GM18502 (cell line): Measurements from ENCODE around the gene EP300.
"Not testable (repeated sequence)": the region's sequence is repeated elsewhere in the genome, so short reads cannot be mapped to it uniquely, and the experiment has no call there.

Experiments used
- ATAC-seq: cut with Tn5 transposase; IDR thresholded peaks from one replicate; pipeline ENCODE4 v1.9.1; 2021; ENCODE audit warnings: mild to moderate bottlenecking; ENCODE audit not compliant: unreplicated experiment, poor library complexity

Gene EP300

DNA sequence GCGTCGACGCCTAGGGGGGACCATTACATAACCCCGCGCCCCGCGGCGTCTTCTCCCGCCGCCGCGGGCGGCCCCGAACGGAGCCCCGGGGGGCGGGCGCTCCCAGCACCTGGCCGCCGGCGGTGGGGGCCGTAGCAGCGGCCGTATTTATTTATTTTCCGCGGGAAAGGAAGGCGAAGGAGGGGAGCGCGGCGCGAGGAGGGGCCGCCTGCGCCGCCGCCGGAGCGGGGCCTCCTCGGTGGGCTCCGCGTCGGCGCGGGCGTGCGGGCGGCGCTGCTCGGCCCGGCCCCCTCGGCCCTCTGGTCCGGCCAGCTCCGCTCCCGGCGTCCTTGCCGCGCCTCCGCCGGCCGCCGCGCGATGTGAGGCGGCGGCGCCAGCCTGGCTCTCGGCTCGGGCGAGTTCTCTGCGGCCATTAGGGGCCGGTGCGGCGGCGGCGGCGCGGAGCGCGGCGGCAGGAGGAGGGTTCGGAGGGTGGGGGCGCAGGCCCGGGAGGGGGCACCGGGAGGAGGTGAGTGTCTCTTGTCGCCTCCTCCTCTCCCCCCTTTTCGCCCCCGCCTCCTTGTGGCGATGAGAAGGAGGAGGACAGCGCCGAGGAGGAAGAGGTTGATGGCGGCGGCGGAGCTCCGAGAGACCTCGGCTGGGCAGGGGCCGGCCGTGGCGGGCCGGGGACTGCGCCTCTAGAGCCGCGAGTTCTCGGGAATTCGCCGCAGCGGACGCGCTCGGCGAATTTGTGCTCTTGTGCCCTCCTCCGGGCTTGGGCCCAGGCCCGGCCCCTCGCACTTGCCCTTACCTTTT is at the start of gene EP300:
Gene EP300 (plus strand): TSS at position 570 of the 795 bp plus-strand sequence. CDS start 413 bp downstream, outside the sequence.
- ATAC-seq = peak; percentile 42

DNA sequence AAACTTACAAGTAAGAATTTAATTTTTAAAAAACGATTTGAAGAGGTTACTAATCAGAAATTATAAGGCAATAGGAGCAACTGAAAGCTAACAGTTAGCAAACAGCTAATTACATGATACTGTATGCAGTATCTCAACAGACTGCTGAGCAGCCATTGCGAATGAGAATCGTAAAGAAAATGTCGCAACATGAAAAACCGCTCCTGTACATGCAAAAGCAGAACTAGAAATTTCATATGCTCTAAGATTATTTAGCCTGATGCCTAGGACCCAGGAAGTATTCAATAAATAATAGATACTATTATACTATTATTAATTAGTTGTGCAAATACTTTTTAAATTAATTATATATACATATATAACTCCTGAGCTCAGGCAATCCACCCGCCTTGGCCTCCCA is 48.7 kb upstream of the EP300 start:
- ATAC-seq = no peak

DNA sequence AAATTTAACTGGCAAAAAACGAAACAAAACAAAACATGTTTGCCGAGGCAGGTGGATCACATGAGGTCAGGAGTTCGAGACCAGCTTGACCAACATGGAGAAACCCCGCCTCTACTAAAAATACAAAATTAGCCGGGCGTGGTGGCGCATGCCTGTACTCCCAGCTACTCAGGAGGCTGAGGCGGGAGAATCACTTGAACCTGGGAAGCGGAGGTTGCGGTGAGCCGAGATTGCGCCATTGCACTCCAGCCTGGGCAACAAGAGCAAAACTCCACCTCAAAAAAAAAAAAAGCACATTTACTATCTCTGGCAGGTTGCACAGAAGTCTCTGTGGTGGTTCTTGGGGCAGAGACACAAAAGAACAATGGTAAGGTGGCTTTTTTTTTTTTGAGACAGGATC is 46.8 kb upstream of the EP300 start:
- not testable (repeated sequence) for ATAC-seq

DNA sequence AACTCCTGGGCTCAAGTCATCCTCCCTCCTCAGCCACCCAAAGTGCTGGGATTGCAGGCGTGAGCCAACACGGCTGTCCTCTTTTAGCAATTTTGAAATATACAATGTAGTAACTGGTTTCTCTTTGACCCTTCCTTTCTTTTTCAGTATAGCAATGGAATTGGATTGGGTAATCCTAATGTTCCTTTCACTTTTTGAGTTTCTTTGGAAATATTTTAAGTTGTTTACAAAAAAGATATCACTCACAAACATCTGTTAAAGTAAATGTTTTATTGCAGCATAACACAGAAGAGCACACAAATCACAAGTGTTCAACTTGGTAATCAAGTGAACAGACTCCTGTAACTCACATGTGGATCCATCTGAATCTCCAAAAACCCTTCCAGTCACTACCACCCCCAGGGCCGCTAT is 44.6 kb upstream of the EP300 start:
- ATAC-seq = no peak

DNA sequence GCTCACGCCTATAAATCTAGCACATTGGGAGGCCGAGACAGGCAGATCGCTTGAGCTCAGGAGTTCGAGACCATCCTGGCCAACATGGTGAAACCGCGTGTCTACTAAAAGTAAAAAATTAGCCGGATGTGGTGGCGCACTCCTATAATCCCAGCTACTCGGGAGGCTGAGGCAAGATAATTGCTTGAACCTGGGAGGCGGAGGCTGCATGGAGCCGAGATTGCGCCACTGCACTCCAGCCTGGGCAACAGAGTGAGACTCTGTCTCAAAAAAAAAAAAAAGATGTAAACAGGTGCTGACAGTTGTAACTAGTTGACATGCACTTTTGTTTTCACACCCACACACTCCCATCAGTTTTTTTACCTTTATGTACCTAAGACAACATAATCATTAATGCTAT is 44.0 kb upstream of the EP300 start:
- not testable (repeated sequence) for ATAC-seq

DNA sequence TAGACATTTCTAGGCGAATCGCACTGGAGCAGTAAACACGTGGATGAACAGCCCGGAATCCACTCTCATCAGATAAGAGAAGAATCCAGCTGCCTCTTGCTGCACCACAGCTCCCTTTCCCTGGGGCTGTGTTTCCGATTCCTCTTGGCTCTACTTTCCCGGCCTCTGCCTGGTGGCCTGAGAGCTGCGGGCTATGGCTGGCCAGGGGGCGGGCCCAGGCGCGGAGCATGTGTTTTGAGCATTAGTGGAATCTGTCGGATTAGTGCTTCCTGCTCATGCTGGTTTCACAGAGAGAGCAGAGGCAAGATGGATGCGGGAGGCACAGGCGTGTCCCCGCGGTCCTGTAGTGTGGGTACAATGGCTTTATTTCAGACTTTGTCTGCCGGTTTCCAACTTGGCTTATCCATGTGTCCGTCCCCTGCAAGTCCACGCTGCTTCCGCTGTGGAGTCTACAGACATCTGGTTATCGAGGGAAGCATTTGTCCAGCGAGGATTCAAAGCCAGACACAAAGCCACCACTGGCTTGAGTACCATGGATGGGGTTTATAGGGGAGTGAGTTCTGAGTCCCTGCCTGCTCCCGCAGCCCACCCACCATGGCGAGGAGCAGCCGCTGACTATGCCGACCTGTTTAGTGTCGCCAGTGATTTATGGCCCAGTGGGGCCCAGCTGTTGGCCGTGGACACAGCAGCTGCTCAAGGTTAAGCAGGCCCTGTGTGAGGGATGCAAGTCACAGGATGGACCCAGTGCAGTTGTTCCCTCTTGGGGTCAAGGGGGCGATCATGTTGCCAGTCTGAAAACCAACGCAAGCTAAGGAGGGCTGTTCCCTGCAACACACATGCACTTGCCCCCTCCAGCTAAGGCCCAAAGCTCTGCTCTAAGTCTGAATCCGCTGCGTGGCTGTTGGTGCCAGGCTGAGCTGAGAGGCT is 43.3 kb upstream of the EP300 start:
- no peak for ATAC-seq

DNA sequence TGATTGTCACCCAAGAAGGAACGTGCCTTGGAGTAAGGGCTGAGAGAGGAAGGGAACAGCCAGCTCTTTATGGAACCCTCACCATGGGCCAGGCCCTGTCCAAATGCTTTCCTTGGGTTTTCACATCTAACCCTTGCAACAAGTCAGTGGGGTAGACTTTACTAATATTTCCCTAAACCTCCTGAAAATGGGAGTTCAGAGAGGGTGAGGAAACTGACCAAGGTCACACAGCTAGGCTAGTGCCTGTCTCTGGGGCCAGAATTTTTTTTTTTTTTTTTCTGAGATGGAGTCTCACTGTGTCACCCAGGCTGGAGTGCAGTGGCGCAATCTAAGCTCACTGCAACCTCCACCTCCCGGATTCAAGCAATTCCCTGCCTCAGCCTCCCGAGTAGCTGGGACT is 42.6 kb upstream of the EP300 start:
- not testable (repeated sequence) for ATAC-seq

DNA sequence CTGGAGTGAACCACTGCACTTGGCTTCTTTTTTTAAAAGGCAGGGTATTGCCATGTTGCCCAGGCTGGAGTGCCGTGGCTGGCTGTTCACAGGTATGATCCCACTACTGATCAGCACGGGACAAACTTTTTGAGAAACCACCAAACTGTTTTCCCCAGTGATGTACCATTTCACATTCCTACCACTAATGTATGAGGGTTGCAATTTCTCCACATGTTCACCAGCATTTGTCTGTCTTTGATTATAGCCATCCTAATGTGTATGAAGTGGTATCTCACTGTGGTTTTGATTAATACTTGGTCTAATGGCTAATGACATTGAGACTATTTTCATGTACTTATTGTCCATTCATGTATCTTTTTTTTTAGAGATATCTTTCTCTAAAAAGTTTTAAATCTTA is 41.5 kb upstream of the EP300 start:
- ATAC-seq = no peak

DNA sequence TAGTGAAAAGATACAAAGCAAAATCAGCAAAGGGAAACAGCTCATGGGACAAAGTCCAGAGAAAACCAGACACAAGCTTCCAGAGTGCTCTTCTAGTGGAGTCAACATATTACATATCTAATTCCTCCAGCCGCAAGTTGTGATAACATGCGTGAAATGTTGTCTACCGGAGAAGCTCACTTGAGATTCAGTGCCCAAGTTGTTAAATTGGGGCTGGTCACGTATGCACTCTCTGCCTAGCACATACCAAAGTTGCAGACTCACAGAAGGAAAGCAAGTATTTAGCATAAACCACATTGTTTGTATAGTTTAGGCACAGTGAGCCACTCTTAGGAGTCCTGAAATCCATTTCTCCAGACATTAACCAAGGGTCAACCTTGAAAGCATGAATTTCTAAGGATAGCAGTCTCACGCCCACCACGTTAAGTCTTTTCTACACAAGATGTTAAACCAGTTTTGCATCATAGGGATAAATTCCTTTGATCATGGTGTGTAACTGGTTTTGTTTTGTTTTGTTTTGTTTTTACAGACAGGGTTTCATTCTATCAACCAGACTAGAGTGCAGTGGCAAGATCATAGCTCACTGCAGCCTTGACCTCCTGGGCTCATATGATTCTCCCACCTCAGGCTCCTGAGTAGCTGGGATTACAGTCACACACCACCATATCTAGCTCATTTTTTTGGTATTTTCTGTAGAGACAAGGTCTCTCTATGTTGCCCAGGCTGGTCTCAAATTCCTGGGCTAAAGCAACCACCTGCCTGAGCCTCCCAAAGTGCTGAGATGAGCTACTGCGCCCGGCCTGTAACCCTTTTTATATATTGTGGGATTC is 39.5 kb upstream of the EP300 start:
- ATAC-seq = no peak

DNA sequence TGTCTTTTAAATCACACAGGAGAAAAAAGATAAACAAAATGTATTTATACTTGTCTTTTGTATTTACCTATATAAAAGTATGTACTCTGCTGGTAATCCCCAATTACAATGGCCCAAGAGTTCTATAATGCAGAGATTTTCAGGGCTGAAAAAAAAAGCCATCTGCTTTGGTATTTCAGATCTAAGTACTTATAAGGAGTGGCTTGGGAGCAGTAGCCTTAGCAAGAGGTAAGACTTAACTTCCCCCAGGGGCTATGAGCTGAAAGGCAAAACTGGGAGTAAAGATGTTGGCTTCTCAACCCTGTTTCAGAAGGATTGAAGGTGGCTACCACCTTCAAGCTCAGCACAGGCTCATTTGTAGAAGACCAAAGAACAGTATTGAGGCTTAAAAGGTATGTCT is 35.3 kb upstream of the EP300 start:
- no peak for ATAC-seq

DNA sequence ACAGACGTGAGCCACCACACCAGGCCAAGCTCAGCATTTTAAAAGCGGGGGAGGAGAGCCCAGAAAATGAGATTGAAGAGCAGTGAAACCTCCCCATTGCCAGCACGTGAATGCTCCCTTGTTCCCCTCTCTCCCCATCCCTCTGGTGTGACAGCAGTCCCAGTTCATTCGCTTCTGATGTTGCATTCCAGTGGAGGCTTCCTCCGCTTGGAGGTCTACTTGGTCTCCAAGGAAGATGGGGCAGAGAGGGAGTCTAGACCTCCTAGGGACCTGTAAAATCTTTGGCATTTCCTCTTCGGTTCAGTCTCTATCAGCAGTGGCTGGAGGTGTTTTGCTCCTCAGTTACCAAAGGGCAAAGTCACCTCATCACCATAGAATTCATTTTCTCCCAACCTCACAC is 30.2 kb upstream of the EP300 start:
- no peak for ATAC-seq

DNA sequence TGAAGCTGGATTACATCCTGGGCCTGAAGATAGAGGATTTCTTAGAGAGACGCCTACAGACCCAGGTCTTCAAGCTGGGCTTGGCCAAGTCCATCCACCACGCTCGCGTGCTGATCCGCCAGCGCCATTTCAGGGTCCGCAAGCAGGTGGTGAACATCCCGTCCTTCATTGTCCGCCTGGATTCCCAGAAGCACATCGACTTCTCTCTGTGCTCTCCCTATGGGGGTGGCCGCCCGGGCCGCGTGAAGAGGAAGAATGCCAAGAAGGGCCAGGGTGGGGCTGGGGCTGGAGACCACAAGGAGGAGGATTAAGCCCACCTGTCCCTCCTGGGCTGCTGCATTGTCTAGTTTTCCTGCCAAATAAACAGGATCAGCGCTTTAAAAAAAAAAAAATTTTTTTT is 28.1 kb upstream of the EP300 start:
- ATAC-seq = not testable (repeated sequence)

DNA sequence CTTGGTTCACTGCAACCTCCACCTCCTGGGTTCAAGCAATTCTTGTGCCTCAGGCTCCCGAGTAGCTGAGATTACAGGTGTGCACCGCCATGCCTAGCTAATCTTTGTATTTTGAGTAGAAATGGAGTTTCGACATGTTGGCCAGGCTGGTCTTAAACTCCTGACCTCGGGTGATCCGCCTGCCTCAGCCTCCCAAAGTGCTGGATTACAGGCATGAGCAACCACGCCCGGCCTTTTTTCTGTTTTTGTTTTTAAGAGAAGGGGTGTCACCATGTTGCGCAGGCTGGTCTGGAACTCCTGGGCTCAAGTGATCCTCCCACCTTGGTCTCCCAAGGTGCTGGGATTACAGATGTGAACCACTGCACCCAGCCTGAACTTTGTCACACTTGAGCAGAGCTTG is 26.1 kb upstream of the EP300 start:
- ATAC-seq = not testable (repeated sequence)

DNA sequence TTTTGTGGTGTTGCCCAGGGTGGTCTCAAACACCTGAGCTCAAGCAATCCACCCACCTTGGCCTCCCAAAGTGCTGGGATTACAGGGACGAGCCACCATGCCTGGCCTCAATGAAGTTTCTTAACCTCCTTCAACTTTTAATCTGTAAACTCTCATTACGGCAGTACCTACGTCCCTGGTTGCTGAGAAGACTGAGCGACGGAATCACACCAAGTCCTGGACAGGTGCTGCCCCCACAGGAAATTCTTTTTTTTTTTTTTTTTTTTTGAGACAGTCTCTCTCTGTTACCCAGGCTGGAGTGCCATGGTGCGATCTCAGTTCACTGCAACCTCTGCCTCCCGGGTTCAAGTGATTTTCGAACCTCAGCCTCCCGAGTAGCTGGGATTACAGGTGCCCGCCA is 24.4 kb upstream of the EP300 start:
- not testable (repeated sequence) for ATAC-seq

DNA sequence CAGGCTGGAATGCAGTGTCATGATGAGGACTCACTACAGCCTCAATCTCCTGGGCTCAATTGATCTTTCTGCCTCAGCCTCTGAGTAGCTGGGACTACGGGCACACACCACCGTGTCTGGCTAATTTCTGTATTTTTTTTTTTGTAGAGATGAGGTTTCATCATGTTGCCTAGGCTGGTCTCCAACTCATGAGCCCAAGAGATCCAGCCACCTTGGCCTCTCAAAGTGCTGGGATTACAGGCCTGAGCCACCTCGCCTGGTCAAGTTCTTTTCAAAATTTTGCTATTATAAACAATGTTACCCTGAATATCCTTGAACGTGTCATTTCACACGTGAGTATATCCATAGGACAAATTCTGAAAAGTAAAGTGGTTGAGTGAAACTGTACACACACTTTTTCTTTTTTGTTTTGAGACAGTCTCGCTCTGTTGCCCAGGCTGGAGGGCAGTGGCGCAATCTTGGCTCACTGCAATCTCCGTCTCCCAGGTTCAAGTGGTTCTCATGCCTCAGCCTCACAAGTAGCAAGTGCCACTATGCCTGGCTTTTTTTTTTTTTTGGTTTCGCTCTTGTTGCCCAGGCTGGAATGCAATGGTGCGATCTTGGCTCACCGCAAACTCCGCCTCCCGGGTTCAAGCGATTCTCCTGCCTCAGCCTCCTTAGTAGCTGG is 21.6 kb upstream of the EP300 start:
- no peak for ATAC-seq

DNA sequence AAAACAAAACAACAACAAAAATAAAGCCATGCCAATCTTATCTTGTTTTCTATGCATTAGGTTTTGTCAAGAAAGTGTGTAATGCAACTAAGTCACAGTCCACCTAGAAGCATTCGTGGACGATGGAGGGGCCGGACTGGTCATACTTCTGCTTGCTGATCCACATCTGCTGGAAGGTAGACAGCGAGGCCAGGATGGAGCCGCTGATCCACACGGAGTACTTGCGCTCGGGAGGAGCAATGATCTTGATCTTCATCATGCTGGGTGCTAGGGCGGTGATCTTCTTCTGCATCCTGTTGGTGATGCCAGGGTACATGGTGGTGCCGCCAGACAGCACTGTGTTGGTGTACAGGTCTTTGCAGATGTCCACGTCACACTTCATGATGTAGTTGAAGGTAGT is 18.3 kb upstream of the EP300 start:
- ATAC-seq = no peak

DNA sequence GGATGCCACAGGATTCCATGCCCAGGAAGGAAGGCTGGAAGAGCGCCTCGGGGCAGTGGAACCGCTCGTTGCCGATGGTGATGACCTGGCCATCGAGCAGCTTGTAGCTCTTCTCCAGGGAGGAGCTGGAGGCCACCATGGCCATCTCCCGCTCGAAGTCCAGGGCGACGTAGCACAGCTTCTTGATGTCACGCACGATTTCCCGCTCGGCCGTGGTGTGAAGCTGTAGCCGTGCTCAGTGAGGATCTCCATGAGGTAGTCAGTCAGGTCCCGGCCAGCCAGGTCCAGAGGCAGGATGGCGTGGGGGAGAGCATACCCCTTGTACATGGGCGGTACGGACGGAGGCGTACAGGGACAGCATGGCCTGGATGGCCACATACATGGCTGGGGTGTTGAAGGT is 17.9 kb upstream of the EP300 start:
- ATAC-seq = no peak

DNA sequence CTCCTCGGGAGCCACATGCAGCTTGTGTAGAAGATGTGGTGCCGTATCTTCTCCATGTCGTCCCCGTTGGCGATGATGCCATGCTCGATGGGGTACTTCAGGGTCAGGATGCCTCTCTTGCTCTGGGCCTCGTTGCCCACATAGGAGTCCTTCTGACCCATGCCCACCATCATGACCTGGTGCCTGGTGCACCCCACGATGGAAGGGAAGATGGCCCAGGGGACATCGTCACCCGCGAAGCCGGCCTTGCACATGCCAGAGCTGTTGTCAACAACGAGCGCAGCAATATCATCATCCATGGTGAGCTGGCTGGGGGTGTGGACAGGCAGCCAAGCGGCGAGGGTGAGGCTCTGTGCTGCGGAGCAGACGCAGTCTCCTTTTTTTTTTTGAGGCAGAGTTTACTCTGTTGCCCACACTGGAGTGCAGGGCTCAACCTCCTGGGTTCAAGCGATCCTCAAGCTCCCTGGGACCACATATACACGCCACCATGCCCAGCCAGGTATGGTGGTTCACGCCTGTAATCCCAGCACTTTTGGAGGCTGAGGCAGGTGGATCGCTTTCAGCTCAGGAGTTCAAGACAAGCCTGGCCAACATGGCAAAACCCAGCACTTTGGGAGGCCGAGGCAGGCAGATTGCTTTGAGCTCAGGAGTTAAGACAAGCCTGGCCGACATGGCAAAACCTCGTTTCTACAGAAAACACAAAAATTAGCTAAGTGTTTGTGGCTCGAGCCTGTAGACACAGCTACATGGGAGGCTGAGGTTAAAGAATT is 17.3 kb upstream of the EP300 start:
- ATAC-seq = no peak

DNA sequence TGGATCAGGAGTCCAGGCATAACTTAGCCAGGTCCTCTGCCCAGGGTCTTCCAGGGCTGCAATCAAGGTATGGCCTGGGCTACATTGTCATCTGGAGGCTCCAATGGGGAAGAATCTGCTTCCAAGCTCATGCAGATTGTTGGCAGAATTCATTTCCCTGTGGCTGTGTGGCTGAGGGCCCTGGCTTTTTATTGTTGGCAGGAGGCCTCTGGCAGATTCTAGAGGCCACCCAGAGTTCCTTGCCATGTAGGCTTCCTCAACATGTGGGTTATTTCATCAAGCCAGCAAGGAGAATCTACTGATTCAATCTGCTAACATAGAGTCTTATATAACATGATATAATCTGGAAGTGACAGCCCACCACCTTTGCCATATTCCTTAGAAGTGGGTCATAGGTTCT is 16.4 kb upstream of the EP300 start:
- no peak for ATAC-seq
